ENCODE results near the gene SIGLECL1.
"Not testable (repeated sequence)": the region's sequence is repeated elsewhere in the genome, so short reads cannot be mapped to it uniquely, and the experiment has no call there.

The SIGLECL1 gene

GRCh38 chr19:51250786-51251467 is at the start of gene SIGLECL1:
TSS of gene SIGLECL1 (plus strand) at chr19:51251080. CDS start at chr19:51264073, 12,993 bp downstream.
- no peak within 1 kb of the TSS for H3K27ac ChIP-seq (ENCODE audit: low read depth, low read length)
- H3K27me3 ChIP-seq (ENCODE audit: control insufficient read depth, insufficient read depth, low read length): no peaks in the 10 kb centered on the region
- H3K4me3 ChIP-seq (ENCODE audit: low read length): no peak within 1 kb of the TSS
- no peak within 1 kb of the TSS for H3K9ac ChIP-seq (ENCODE audit: low read length)
- no peaks in the 10 kb centered on the region for H3K4me1 ChIP-seq (ENCODE audit: control insufficient read depth, insufficient read depth, low read length)
- no peaks in the 10 kb centered on the region for H3K36me3 ChIP-seq (ENCODE audit: control insufficient read depth, insufficient read depth, low read length)

GRCh38 chr19:51201712-51202111 is 49.2 kb upstream of the SIGLECL1 start:
- Histone ChIP-seq H3K4me1 (ENCODE audit: control insufficient read depth, insufficient read depth, low read length) (no peaks in the 10 kb centered on the region), H3K27me3 (ENCODE audit: control insufficient read depth, insufficient read depth, low read length) (no peaks in the 10 kb centered on the region), H3K4me3 (ENCODE audit: low read length) (no peak overlapping the region), H3K9ac (ENCODE audit: low read length) (no peak overlapping the region), H3K36me3 (ENCODE audit: control insufficient read depth, insufficient read depth, low read length) (no peaks in the 10 kb centered on the region), H3K27ac (ENCODE audit: low read depth, low read length) (no peak overlapping the region)

- Histone ChIP-seq H3K27ac (ENCODE audit: low read depth, low read length) (no peak overlapping the region), H3K4me1 (ENCODE audit: control insufficient read depth, insufficient read depth, low read length) (no peaks in the 10 kb centered on the region), H3K9ac (ENCODE audit: low read length) (no peak overlapping the region), H3K4me3 (ENCODE audit: low read length) (no peak overlapping the region), H3K27me3 (ENCODE audit: control insufficient read depth, insufficient read depth, low read length) (no peaks in the 10 kb centered on the region), H3K36me3 (ENCODE audit: control insufficient read depth, insufficient read depth, low read length) (no peaks in the 10 kb centered on the region)
Observed at GRCh38 chr19:51203916-51204315, 47.0 kb upstream of the SIGLECL1 start.

GRCh38 chr19:51204321-51204720 is 46.6 kb upstream of the SIGLECL1 start:
- Histone ChIP-seq H3K27ac (ENCODE audit: low read depth, low read length) (no peak overlapping the region), H3K4me3 (ENCODE audit: low read length) (no peak overlapping the region), H3K9ac (ENCODE audit: low read length) (no peak overlapping the region), H3K27me3 (ENCODE audit: control insufficient read depth, insufficient read depth, low read length) (no peaks in the 10 kb centered on the region), H3K4me1 (ENCODE audit: control insufficient read depth, insufficient read depth, low read length) (no peaks in the 10 kb centered on the region), H3K36me3 (ENCODE audit: control insufficient read depth, insufficient read depth, low read length) (no peaks in the 10 kb centered on the region)

GRCh38 chr19:51207747-51208146 is 43.1 kb upstream of the SIGLECL1 start:
- H3K36me3 ChIP-seq (ENCODE audit: control insufficient read depth, insufficient read depth, low read length): no peaks in the 10 kb centered on the region
- H3K27me3 ChIP-seq (ENCODE audit: control insufficient read depth, insufficient read depth, low read length): no peaks in the 10 kb centered on the region
- no peaks in the 10 kb centered on the region for H3K4me1 ChIP-seq (ENCODE audit: control insufficient read depth, insufficient read depth, low read length)
- H3K4me3 ChIP-seq (ENCODE audit: low read length): no peak overlapping the region
- no peak overlapping the region for H3K9ac ChIP-seq (ENCODE audit: low read length)
- H3K27ac ChIP-seq (ENCODE audit: low read depth, low read length): no peak overlapping the region

- Histone ChIP-seq H3K36me3 (ENCODE audit: control insufficient read depth, insufficient read depth, low read length) (no peaks in the 10 kb centered on the region), H3K4me1 (ENCODE audit: control insufficient read depth, insufficient read depth, low read length) (no peaks in the 10 kb centered on the region), H3K9ac (ENCODE audit: low read length) (no peak overlapping the region), H3K27ac (ENCODE audit: low read depth, low read length) (no peak overlapping the region), H3K4me3 (ENCODE audit: low read length) (no peak overlapping the region), H3K27me3 (ENCODE audit: control insufficient read depth, insufficient read depth, low read length) (no peaks in the 10 kb centered on the region)
Observed at GRCh38 chr19:51210191-51210784, 40.6 kb upstream of the SIGLECL1 start.

GRCh38 chr19:51210874-51211361 is 40.0 kb upstream of the SIGLECL1 start:
- not testable (repeated sequence) for H3K4me1 ChIP-seq (ENCODE audit: control insufficient read depth, insufficient read depth, low read length); H3K9ac ChIP-seq (ENCODE audit: low read length); H3K27me3 ChIP-seq (ENCODE audit: control insufficient read depth, insufficient read depth, low read length); H3K27ac ChIP-seq (ENCODE audit: low read depth, low read length); H3K4me3 ChIP-seq (ENCODE audit: low read length); H3K36me3 ChIP-seq (ENCODE audit: control insufficient read depth, insufficient read depth, low read length)

- Histone ChIP-seq H3K9ac (ENCODE audit: low read length) (no peak overlapping the region), H3K36me3 (ENCODE audit: control insufficient read depth, insufficient read depth, low read length) (no peaks in the 10 kb centered on the region), H3K27ac (ENCODE audit: low read depth, low read length) (no peak overlapping the region)
Observed at GRCh38 chr19:51211833-51212232, 39.0 kb upstream of the SIGLECL1 start.

GRCh38 chr19:51219307-51219706 is 31.6 kb upstream of the SIGLECL1 start:
- H3K4me1 ChIP-seq (ENCODE audit: control insufficient read depth, insufficient read depth, low read length): no peaks in the 10 kb centered on the region
- no peak overlapping the region for H3K4me3 ChIP-seq (ENCODE audit: low read length)
- H3K9ac ChIP-seq (ENCODE audit: low read length): no peak overlapping the region
- H3K36me3 ChIP-seq (ENCODE audit: control insufficient read depth, insufficient read depth, low read length): no peaks in the 10 kb centered on the region
- no peak overlapping the region for H3K27ac ChIP-seq (ENCODE audit: low read depth, low read length)
- H3K27me3 ChIP-seq (ENCODE audit: control insufficient read depth, insufficient read depth, low read length): no peaks in the 10 kb centered on the region

More at GRCh38 chr19:51211833-51212232, 39.0 kb upstream of the SIGLECL1 start:
- Histone ChIP-seq H3K27me3 (ENCODE audit: control insufficient read depth, insufficient read depth, low read length) (no peaks in the 10 kb centered on the region), H3K4me3 (ENCODE audit: low read length) (no peak overlapping the region), H3K4me1 (ENCODE audit: control insufficient read depth, insufficient read depth, low read length) (no peaks in the 10 kb centered on the region)

- Histone ChIP-seq H3K4me3 (ENCODE audit: low read length) (no peak overlapping the region), H3K9ac (ENCODE audit: low read length) (no peak overlapping the region), H3K4me1 (ENCODE audit: control insufficient read depth, insufficient read depth, low read length) (no peaks in the 10 kb centered on the region), H3K36me3 (ENCODE audit: control insufficient read depth, insufficient read depth, low read length) (no peaks in the 10 kb centered on the region), H3K27me3 (ENCODE audit: control insufficient read depth, insufficient read depth, low read length) (no peaks in the 10 kb centered on the region), H3K27ac (ENCODE audit: low read depth, low read length) (no peak overlapping the region)
Observed at GRCh38 chr19:51219971-51220370, 30.9 kb upstream of the SIGLECL1 start.

GRCh38 chr19:51220996-51221395 is 29.9 kb upstream of the SIGLECL1 start:
- Histone ChIP-seq H3K9ac (ENCODE audit: low read length) (no peak overlapping the region), H3K36me3 (ENCODE audit: control insufficient read depth, insufficient read depth, low read length) (no peaks in the 10 kb centered on the region), H3K27me3 (ENCODE audit: control insufficient read depth, insufficient read depth, low read length) (no peaks in the 10 kb centered on the region), H3K27ac (ENCODE audit: low read depth, low read length) (no peak overlapping the region), H3K4me3 (ENCODE audit: low read length) (no peak overlapping the region), H3K4me1 (ENCODE audit: control insufficient read depth, insufficient read depth, low read length) (no peaks in the 10 kb centered on the region)

- no peak overlapping the region for H3K27ac ChIP-seq (ENCODE audit: low read depth, low read length)
- H3K9ac ChIP-seq (ENCODE audit: low read length): no peak overlapping the region
- H3K27me3 ChIP-seq (ENCODE audit: control insufficient read depth, insufficient read depth, low read length): no peaks in the 10 kb centered on the region
- H3K36me3 ChIP-seq (ENCODE audit: control insufficient read depth, insufficient read depth, low read length): no peaks in the 10 kb centered on the region
- H3K4me1 ChIP-seq (ENCODE audit: control insufficient read depth, insufficient read depth, low read length): no peaks in the 10 kb centered on the region
- H3K4me3 ChIP-seq (ENCODE audit: low read length): no peak overlapping the region
Observed at GRCh38 chr19:51224163-51224641, 26.7 kb upstream of the SIGLECL1 start.

Data from rectal smooth muscle tissue (tissue), 1 donor.